A549 (cell line): ENCODE measurements around the gene GSK3A. TPM values are rescaled to one million over a fixed set of nuclear protein-coding genes. Genes with fewer than 3 reads are reported as not detected.
"Not testable (repeated sequence)": the region's sequence is repeated elsewhere in the genome, so short reads cannot be mapped to it uniquely, and the experiment has no call there.

Experiments
- ATAC-seq, 2 experiments: fragments of 200-7000 bp in 1 of 2; fragments of >200 bp in 1 of 2; cut with Nextera tagmentation in 1 of 2; cut with Tn5 transposase in 1 of 2; 3 replicates each; pipeline versions ENCODE4 v1.8.0 to v1.9.1; 2018 to 2020; ENCODE audit warnings: mild to moderate bottlenecking in 1 of 2, moderate library complexity in 1 of 2
- CTCF ChIA-PET: fragments of 300-600 bp; sonication (Branson Sonifier 250); formaldehyde crosslinking; extraction: SDS; loops from one replicate; lab custom pipeline; 2021; ENCODE audit warnings: antibody characterized with exemption, inconsistent platforms; lab: Yijun Ruan, JAX
- POLR2A ChIA-PET: fragments of 350-600 bp; formaldehyde crosslinking; extraction: SDS; loops from one replicate; lab custom pipeline; 2021; ENCODE audit warnings: antibody characterized with exemption, inconsistent platforms; lab: Yijun Ruan, JAX
- DNase-seq, 2 experiments: peaks; one replicate each; pipeline versions ENCODE4 v3.0.0 to v3.0.0-alpha.2; 2011 to 2016; ENCODE audit warnings: low read depth in 1 of 2, low spot score in 1 of 2
- FAIRE-seq: peaks from 2 replicates; lab custom pipeline; 2011; peaks lifted over from hg19 to GRCh38; lab: Jason Lieb, UNC
- H3K27ac ChIP-seq, 2 experiments: fragments of >200 bp; sonication (Bioruptor Twin); formaldehyde crosslinking; 3 replicates each; pipeline ENCODE4 v1.5.1; 2016 to 2017
- H3K4me1 ChIP-seq: fragments of >200 bp; sonication (Bioruptor Twin); formaldehyde crosslinking; 3 replicates; pipeline ENCODE4 v1.6.1; 2016
- H3K4me2 ChIP-seq: fragments of >200 bp; sonication (Bioruptor Twin); formaldehyde crosslinking; 3 replicates; pipeline ENCODE4 v1.6.1; 2016
- H3K4me3 ChIP-seq: fragments of >200 bp; sonication (Bioruptor Twin); formaldehyde crosslinking; 3 replicates; pipeline ENCODE4 v1.5.1; 2016
- H3K9me3 ChIP-seq: fragments of >200 bp; sonication (Bioruptor Twin); formaldehyde crosslinking; 3 replicates; pipeline ENCODE4 v1.6.1; 2016
- CEBPB ChIP-seq, 2 experiments: fragments of >200 bp in 1 of 2; sonication (Bioruptor Twin) in 1 of 2; formaldehyde crosslinking in 1 of 2; IDR thresholded peaks; 2 replicates each; pipeline ENCODE4 v1.6.1; 2012 to 2016
- FOSL2 ChIP-seq, 2 experiments: fragments of 450-650 bp in 1 of 2; fragments of >200 bp in 1 of 2; sonication (Bioruptor Twin) in 1 of 2; formaldehyde crosslinking; IDR thresholded peaks; 2 replicates each; pipeline versions ENCODE4 v1.5.0 to v1.6.1; 2016 to 2020; ENCODE audit warnings: mild to moderate bottlenecking in 1 of 2, moderate library complexity in 1 of 2
- FOXS1 ChIP-seq: fragments of 250-450 bp; sonication (Bioruptor Pico); IDR thresholded peaks from 2 replicates; pipeline ENCODE4 v1.5.0; 2020; ENCODE audit warnings: mild to moderate bottlenecking, moderate library complexity
- GATA3 ChIP-seq: IDR thresholded peaks from 2 replicates; pipeline ENCODE4 v1.6.1; 2012; ENCODE audit warnings: borderline replicate concordance
- HOXB5 ChIP-seq: fragments of 250-450 bp; sonication (Bioruptor Pico); IDR thresholded peaks from 2 replicates; pipeline ENCODE4 v1.5.0; 2020; ENCODE audit warnings: mild to moderate bottlenecking, moderate library complexity
- JUN ChIP-seq, 2 experiments: fragments of >200 bp; sonication (Bioruptor Twin); formaldehyde crosslinking; IDR thresholded peaks; 2 replicates in 1 of 2; 3 replicates in 1 of 2; pipeline ENCODE4 v1.6.1; 2016 to 2017
- JUNB ChIP-seq: fragments of >200 bp; sonication (Bioruptor Twin); formaldehyde crosslinking; IDR thresholded peaks from 2 replicates; pipeline ENCODE4 v1.6.1; 2016
- KDM5A ChIP-seq: fragments of 200-600 bp; sonication (generic); IDR thresholded peaks from 2 replicates; pipeline ENCODE4 v1.6.1; 2016; ENCODE audit warnings: antibody characterized with exemption, mild to moderate bottlenecking
- MAFK ChIP-seq: fragments of 450-650 bp; IDR thresholded peaks from 2 replicates; pipeline ENCODE4 v1.6.1; 2014; ENCODE audit not compliant: partially characterized antibody
- MAZ ChIP-seq: fragments of 150-350 bp; IDR thresholded peaks from 2 replicates; pipeline ENCODE4 v1.6.1; 2014; ENCODE audit warnings: antibody characterized with exemption, low read depth, low read length, borderline replicate concordance
- RCOR1 ChIP-seq: fragments of 150-350 bp; IDR thresholded peaks from 2 replicates; pipeline ENCODE4 v1.6.1; 2014; ENCODE audit warnings: antibody characterized with exemption, low read length, low read depth
- TP53 ChIP-seq: fragments of 250-450 bp; sonication (Bioruptor Pico); IDR thresholded peaks from 2 replicates; pipeline ENCODE4 v1.5.0; 2021; ENCODE audit warnings: mild to moderate bottlenecking, moderate library complexity
- WGBS: methylation state at CpG from one replicate; pipeline ENCODE4 v1.1.6; 2017; ENCODE audit errors: missing lambda C conversion rate; 5-methylcytosine and 5-hydroxymethylcytosine counted together
- polyA plus RNA-seq, 4 experiments: library from polyadenylated mRNA; depleted of rRNA in 3 of 4; stranded (reverse); fragments of >200 nt; fragmentation: RNase III in 1 of 4; extraction: RNeasy Plus Mini Kit Qiagen cat#74134 plus additional on column Dnase treatment in 1 of 4; gene quantifications; 2 replicates in 3 of 4; 3 replicates in 1 of 4; pipeline ENCODE4 v1.2.3, GENCODE V29; 2011 to 2017

The GSK3A gene
- polyA plus RNA-seq, 2 of the 4 experiments (the other 2 are of a cell fraction), result 55.2 to 85.1 TPM

- no peak; the same call in 1 of the 2 replicates for TF ChIP-seq MAZ
- 0 out of 2 replicates have a peak, but pooled peaks have one; percentile 31 for TF ChIP-seq FOXS1 (CRISPR knock-in tag)
These were observed 25.8 kb upstream of the GSK3A start (continued) for GRCh38 chr19:42268142-42268703.

- peak overlapping the region; percentile 51 for H3K4me3 ChIP-seq
- peak overlapping the region; percentile 87 for H3K4me2 ChIP-seq
- ChIA-PET CTCF (interaction anchor here (1.2 to 2.6 kb wide), 6 partner anchors 9 to 45 kb away, joined by 3 to 17 read pairs (median 5); no protein-coding TSS in a partner anchor), POLR2A (interaction anchor here (1.6 kb wide), 1 partner anchor 25 kb away, joined by 5 read pairs; the partner anchor contains the start of gene GSK3A)
- FAIRE-seq (peak; percentile 93), ATAC-seq (peak; percentile 3; a peak in 5 of 6 replicates), DNase-seq (no peak)
- TF ChIP-seq TP53 (peak; percentile 83), HOXB5 (0 out of 2 replicates have a peak, but pooled peaks have one; percentile 45), KDM5A (no peak)
- WGBS, result 17% methylated on average over 13 of the region's 13 CpGs
- no peaks in the 10 kb centered on the region for H3K9me3 ChIP-seq
- peaks cover 28% of the 10 kb centered on the region for H3K4me1 ChIP-seq
- peak overlapping the region; percentile 87 to 94 for H3K27ac ChIP-seq
These were observed 25.3 kb upstream of the GSK3A start for GRCh38 chr19:42267644-42268141.

- not testable (repeated sequence) for DNase-seq, H3K9me3 ChIP-seq, FAIRE-seq, H3K4me3 ChIP-seq, ATAC-seq
- TF ChIP-seq CEBPB (IDR thresholded peaks at IDR 0.05), result peak; percentile 39 to 71; a peak in 3 of 4 replicates
- Histone ChIP-seq H3K27ac (peak overlapping the region; percentile 87 to 94), H3K4me2 (peak overlapping the region; percentile 87), H3K4me1 (peaks cover 28% of the 10 kb centered on the region)
- CTCF ChIA-PET, result interaction anchor here (0.6 to 2.6 kb wide), 8 partner anchors 10 to 44 kb away, joined by 3 to 17 read pairs (median 4); no protein-coding TSS in a partner anchor
- 92% methylated on average over 25 of the region's 25 CpGs for WGBS
- POLR2A ChIA-PET, result interaction anchor here (1.6 kb wide), 1 partner anchor 24 kb away, joined by 5 read pairs; the partner anchor contains the start of gene GSK3A
These were observed 24.7 kb upstream of the GSK3A start for GRCh38 chr19:42266928-42267603.

GRCh38 chr19:42266105-42266504, 23.7 kb upstream of the GSK3A start:
- H3K9me3 ChIP-seq, H3K27ac ChIP-seq, DNase-seq, FAIRE-seq, H3K4me3 ChIP-seq, ATAC-seq, POLR2A ChIA-PET, H3K4me2 ChIP-seq: not testable (repeated sequence)
- H3K4me1 ChIP-seq, result peaks cover 24% of the 10 kb centered on the region
- CTCF ChIA-PET, result interaction anchor here (0.6 to 2.6 kb wide), 6 partner anchors 9 to 30 kb away, joined by 3 to 17 read pairs (median 10); no protein-coding TSS in a partner anchor
- 86% methylated on average over 4 of the region's 4 CpGs for WGBS

GRCh38 chr19:42261763-42262162, 19.4 kb upstream of the GSK3A start:
- WGBS, result 92% methylated on average over 3 of the region's 3 CpGs
- Histone ChIP-seq H3K9me3 (no peaks in the 10 kb centered on the region), H3K27ac (no peak overlapping the region), H3K4me3 (no peak overlapping the region)
- ChIA-PET POLR2A (no interaction called here), CTCF (interaction anchor here (0.6 to 3.7 kb wide), 7 partner anchors 9 to 281 kb away, joined by 3 to 45 read pairs (median 6); no protein-coding TSS in a partner anchor)
- TF ChIP-seq JUN (IDR thresholded peaks at IDR 0.05) (no peak), FOSL2 (IDR thresholded peaks at IDR 0.05) (no peak), FOSL2 (CRISPR knock-in tag; IDR thresholded peaks at IDR 0.05) (peak; percentile 82), GATA3 (no peak), JUNB (no peak), MAFK (no peak), RCOR1 (no peak)
- TF ChIP-seq, all 56 proteins: peak for 1
- DNase-seq, result no peak
- no peak for FAIRE-seq
- peak; percentile 30 to 41; a peak in 5 of 6 replicates for ATAC-seq
- Histone ChIP-seq H3K4me2 (no peak overlapping the region), H3K4me1 (peaks cover 12% of the 10 kb centered on the region)

GRCh38 chr19:42257842-42258241, 15.4 kb upstream of the GSK3A start:
- not testable (repeated sequence) for ATAC-seq, H3K4me3 ChIP-seq, DNase-seq, FAIRE-seq, H3K4me2 ChIP-seq, H3K9me3 ChIP-seq
- ChIA-PET POLR2A (interaction anchor here (0.6 to 1.6 kb wide), 2 partner anchors 15 to 28 kb away, joined by 6 to 7 read pairs; partner anchors contain the start of gene GSK3A), CTCF (interaction anchor here (0.6 to 5.4 kb wide), 10 partner anchors 8 to 58 kb away, joined by 3 to 82 read pairs (median 8); partner anchors contain the start of gene GSK3A)
- 88% methylated on average over 3 of the region's 3 CpGs for WGBS
- peak overlapping the region in 1 of 2 experiments; percentile 61; a peak in 2 of 6 replicates for H3K27ac ChIP-seq
- peaks cover 20% of the 10 kb centered on the region for H3K4me1 ChIP-seq
